Mononuclear cell (primary cell): ENCODE results near the gene IMPDH2. TPM values are rescaled to one million over a fixed set of nuclear protein-coding genes. Genes with fewer than 3 reads are reported as not detected.
"Not testable (repeated sequence)": the region's sequence is repeated elsewhere in the genome, so short reads cannot be mapped to it uniquely, and the experiment has no call there.

ENCODE experiments used
- H3K27me3 ChIP-seq: 2 replicates; pipeline ENCODE4 v1.6.0; 2011; ENCODE audit warnings: low read length, control low read depth; ENCODE audit not compliant: insufficient read depth
- H3K4me1 ChIP-seq: 2 replicates; pipeline ENCODE4 v1.5.1; 2011; ENCODE audit warnings: mild to moderate bottlenecking, low read length, control low read depth; ENCODE audit not compliant: insufficient read depth
- H3K4me3 ChIP-seq: 2 replicates; pipeline ENCODE4 v1.5.1; 2011; ENCODE audit warnings: mild to moderate bottlenecking, low read length, moderate library complexity
- H3K9me3 ChIP-seq: 2 replicates; pipeline ENCODE4 v1.5.1; 2011; ENCODE audit warnings: low read depth, mild to moderate bottlenecking, control low read depth, low read length
- total RNA-seq: library from RNA; depleted of rRNA; stranded (reverse); fragments of >200 nt; gene quantifications from one replicate; pipeline ENCODE4 v1.2.3, GENCODE V29; 2012

Gene IMPDH2
- total RNA-seq, 1 donor = 81.5 TPM

GRCh38 chr3:49016414-49017228 is 12.6 kb downstream of the IMPDH2 start:
- Histone ChIP-seq H3K27me3 (no peaks in the 10 kb centered on the region), H3K4me3 (no peak overlapping the region), H3K4me1 (peaks cover 42% of the 10 kb centered on the region), H3K9me3 (no peaks in the 10 kb centered on the region)

DNA sequence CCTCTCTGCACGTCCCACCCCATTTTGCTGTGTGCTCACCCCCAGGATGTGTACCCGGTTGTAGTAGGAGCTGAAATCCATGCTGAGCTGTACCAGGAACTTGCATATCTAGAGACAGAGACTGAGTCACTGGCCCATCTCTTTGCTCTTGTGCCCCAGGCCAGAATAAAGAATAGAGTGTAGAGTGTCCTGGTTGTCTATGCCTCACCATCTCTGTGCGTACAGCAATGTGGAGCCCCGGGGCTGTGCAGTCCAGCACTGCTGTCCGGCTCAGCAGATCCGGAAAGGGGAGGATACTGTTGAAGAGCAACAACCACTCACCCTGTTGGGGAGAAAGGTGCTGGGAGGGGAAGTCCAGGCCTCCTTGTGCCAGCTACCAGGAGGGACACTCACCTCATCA is 13.4 kb downstream of the IMPDH2 start:
- Histone ChIP-seq H3K27me3 (no peaks in the 10 kb centered on the region), H3K4me1 (peaks cover 37% of the 10 kb centered on the region), H3K9me3 (no peaks in the 10 kb centered on the region), H3K4me3 (no peak overlapping the region)

- peaks cover 30% of the 10 kb centered on the region for H3K4me1 ChIP-seq
- H3K9me3 ChIP-seq = no peaks in the 10 kb centered on the region
- no peak overlapping the region for H3K4me3 ChIP-seq
- no peaks in the 10 kb centered on the region for H3K27me3 ChIP-seq
These were observed 14.1 kb downstream of the IMPDH2 start for GRCh38 chr3:49015072-49015471.

- Histone ChIP-seq H3K9me3 (no peaks in the 10 kb centered on the region), H3K27me3 (no peaks in the 10 kb centered on the region)
These were observed 15.2 kb downstream of the IMPDH2 start for GRCh38 chr3:49013738-49014660.

DNA sequence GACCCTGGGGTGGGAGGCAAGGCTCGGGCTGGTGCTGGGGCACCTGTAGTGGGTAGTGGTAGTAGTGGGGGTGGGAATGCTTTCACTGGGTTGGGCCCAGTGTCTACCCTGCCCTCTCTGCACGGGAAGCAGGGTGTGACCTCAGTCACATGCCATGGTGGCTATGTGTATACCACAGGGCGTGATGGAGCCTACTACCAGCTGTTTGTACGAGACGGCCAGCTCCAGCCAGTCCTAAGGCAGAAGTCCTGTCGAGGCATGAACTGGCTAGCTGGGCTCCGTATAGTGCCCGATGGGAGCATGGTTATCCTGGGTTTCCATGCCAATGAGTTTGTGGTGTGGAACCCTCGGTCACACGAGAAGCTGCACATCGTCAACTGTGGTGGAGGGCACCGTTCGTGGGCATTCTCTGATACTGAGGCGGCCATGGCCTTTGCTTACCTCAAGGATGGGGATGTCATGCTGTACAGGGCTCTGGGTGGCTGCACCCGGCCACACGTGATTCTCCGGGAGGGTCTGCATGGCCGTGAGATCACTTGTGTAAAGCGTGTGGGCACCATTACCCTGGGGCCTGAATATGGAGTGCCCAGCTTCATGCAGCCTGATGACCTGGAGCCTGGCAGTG is 16.0 kb downstream of the IMPDH2 start:
- Histone ChIP-seq H3K4me3 (no peak overlapping the region), H3K27me3 (no peaks in the 10 kb centered on the region), H3K9me3 (no peaks in the 10 kb centered on the region), H3K4me1 (peaks cover 24% of the 10 kb centered on the region)

More at GRCh38 chr3:49013738-49014660, 15.2 kb downstream of the IMPDH2 start:
- Histone ChIP-seq H3K4me1 (peaks cover 24% of the 10 kb centered on the region), H3K4me3 (no peak overlapping the region)

GRCh38 chr3:49012441-49013017 is 16.7 kb downstream of the IMPDH2 start:
- Histone ChIP-seq H3K4me3 (no peak overlapping the region), H3K27me3 (no peaks in the 10 kb centered on the region), H3K4me1 (peaks cover 23% of the 10 kb centered on the region), H3K9me3 (no peaks in the 10 kb centered on the region)

DNA sequence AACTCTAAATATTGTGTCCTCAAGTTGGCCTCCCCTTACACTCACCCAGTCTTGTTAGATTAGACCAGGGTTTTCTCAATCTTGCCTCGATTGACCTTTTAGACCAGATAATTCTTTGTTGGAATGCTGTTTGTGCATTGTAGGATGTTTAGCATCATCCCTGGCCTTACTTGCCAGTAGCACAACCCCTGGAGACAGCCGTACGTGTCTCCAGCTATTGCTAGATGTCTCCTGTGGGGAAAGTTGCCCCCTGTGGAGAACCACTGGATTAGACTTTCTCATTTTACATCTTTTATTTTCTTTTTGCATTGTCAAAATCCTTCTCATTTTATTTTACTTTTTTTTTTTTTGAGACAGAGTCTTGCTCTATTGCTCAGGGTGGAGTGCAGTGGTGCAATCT is 19.8 kb downstream of the IMPDH2 start:
- H3K4me1 ChIP-seq = peaks cover 23% of the 10 kb centered on the region
- H3K9me3 ChIP-seq = no peaks in the 10 kb centered on the region
- H3K4me3 ChIP-seq = no peak overlapping the region
- no peaks in the 10 kb centered on the region for H3K27me3 ChIP-seq

DNA sequence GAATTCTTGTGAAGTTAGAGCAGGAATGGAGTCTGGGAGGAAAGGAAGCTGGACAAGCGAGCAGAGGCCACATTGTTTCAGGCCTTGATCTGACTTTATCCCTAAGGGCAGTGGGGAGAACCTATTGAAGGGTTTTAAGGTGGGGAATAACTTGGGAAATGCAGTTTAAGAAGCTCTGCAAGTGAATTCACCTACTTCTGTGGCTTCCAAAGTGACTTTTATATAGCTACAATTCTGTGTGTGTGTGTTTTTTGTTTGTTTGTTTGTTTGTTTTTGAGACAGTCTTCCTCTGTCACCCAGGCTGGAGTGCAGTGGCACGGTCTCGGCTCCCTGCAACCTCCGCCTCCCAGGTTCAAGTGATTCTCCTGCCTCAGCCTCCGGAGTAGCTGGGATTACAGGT is 20.6 kb downstream of the IMPDH2 start:
- H3K27me3 ChIP-seq, H3K4me3 ChIP-seq, H3K9me3 ChIP-seq: not testable (repeated sequence)
- H3K4me1 ChIP-seq = peaks cover 23% of the 10 kb centered on the region

DNA sequence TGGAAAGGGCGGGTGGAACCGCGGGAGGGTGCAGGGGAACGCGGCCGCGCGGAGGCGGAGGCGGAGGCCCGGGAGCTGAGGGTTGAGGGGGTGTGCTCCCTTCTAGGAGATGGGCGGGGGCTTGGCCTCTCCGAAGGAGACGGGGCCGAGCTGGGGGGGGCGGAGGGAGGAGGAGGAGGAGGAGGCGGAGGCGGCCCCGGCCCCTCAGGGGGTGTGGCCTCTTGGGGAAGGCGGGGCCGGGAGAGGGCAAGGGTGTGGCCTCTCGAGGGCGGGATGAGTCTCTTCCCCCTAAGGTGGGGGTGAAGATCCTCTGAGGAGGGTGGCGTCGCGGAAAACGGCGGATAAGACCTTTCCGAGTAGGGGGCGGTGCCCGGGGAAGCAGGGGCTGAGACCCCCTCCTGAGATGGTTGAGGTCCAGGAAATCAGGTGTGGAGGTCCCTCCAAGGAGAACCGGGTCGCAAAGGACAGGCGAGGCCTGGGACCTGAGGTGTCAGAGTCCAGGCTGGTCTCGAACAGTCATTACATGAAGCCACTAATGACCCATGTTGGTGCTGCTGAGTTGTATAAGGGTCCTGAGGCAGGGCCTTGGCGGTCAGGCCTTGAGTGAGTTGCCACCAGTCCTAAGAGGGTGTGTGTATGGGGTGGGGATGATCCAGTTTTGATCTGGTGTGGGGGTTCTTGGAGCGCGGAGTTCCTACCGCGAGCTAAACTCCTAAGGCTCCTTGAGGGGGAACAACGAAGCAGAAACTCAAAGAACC is 21.2 kb downstream of the IMPDH2 start:
- Histone ChIP-seq H3K27me3 (no peaks in the 10 kb centered on the region), H3K4me3 (peak overlapping the region; percentile 73), H3K9me3 (no peaks in the 10 kb centered on the region), H3K4me1 (peaks cover 23% of the 10 kb centered on the region)

- Histone ChIP-seq H3K4me3 (peak within 1 kb of the TSS; percentile 73), H3K9me3 (no peaks in the 10 kb centered on the region)
These were observed 22.0 kb downstream of the IMPDH2 start, which contains the start of gene WDR6 for GRCh38 chr3:49007068-49007770. Gene WDR6 (plus strand): TSS chr3:49007391. CDS start chr3:49007432, 41 bp downstream.

GRCh38 chr3:49006408-49007067 is 22.7 kb downstream of the IMPDH2 start:
- H3K4me3 ChIP-seq = peak overlapping the region; percentile 73
- H3K9me3 ChIP-seq = no peaks in the 10 kb centered on the region
- H3K4me1 ChIP-seq = peaks cover 23% of the 10 kb centered on the region
- H3K27me3 ChIP-seq = no peaks in the 10 kb centered on the region

More at GRCh38 chr3:49007068-49007770, 22.0 kb downstream of the IMPDH2 start, which contains the start of gene WDR6:
- Histone ChIP-seq H3K4me1 (peaks cover 23% of the 10 kb centered on the region), H3K27me3 (no peaks in the 10 kb centered on the region)

GRCh38 chr3:49005998-49006397 is 23.2 kb downstream of the IMPDH2 start:
- no peaks in the 10 kb centered on the region for H3K9me3 ChIP-seq
- no peaks in the 10 kb centered on the region for H3K27me3 ChIP-seq
- H3K4me1 ChIP-seq = peaks cover 23% of the 10 kb centered on the region
- no peak overlapping the region for H3K4me3 ChIP-seq

DNA sequence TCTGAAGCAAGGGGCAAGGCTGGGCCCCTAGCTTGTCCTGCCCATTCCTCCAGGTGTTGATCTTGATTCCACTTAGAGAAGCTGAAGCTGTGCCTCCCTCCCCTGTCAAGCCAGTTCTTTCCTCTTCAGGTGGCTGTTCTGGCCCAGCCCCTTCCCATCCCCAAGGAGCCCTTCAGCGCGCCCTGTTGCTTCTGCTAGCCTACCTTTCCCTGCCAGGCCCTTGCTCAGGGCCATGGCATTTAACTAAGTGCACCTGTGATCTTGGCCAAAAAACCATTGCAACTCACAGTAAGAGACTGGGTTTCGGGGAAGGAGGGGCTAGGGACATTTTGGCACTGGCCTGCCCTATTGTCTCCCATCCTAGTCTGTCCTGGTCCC is 23.9 kb downstream of the IMPDH2 start:
- no peak overlapping the region for H3K4me3 ChIP-seq
- peaks cover 23% of the 10 kb centered on the region for H3K4me1 ChIP-seq
- H3K9me3 ChIP-seq = no peaks in the 10 kb centered on the region
- H3K27me3 ChIP-seq = no peaks in the 10 kb centered on the region
